B cell (primary cell): ENCODE results near the gene SERPINE2. TPM values are rescaled to one million over a fixed set of nuclear protein-coding genes. Genes with fewer than 3 reads are reported as not detected.

Experiments
- ATAC-seq: fragments of 200-7000 bp; cut with Tn5 transposase; one replicate; pipeline ENCODE4 v1.10.0; 2021; ENCODE audit warnings: low read depth, mild to moderate bottlenecking, moderate number of reproducible peaks, moderate library complexity
- CTCF ChIA-PET: fragments of 350-600 bp; sonication (Branson Sonifier 250); formaldehyde crosslinking; loops from one replicate; lab custom pipeline; 2021; ENCODE audit warnings: antibody characterized with exemption, inconsistent platforms; lab: Charles Lee
- POLR2A ChIA-PET: fragments of 350-600 bp; sonication (Branson Sonifier 250); formaldehyde crosslinking; loops from one replicate; lab custom pipeline; 2021; ENCODE audit warnings: antibody characterized with exemption; lab: Charles Lee
- DNase-seq: peaks from one replicate; pipeline ENCODE4 v3.0.0; 2013
- H2AFZ ChIP-seq: 2 replicates; pipeline ENCODE4 v1.6.1; 2012; ENCODE audit warnings: mild to moderate bottlenecking, low read depth, low read length; ENCODE audit not compliant: insufficient read depth, poor library complexity, severe bottlenecking
- H3K27ac ChIP-seq, 2 donors: 1 replicate in 1 of 2; 2 replicates in 1 of 2; pipeline ENCODE4 v1.5.1; 2012 to 2013; ENCODE audit warnings: low read length in 2 of 2, mild to moderate bottlenecking in 2 of 2, moderate library complexity in 1 of 2
- H3K27me3 ChIP-seq, 4 experiments: fragments of 200-600 bp in 1 of 4; sonication (generic) in 1 of 4; replicated peaks in 1 of 4; 1 replicate in 2 of 4; 2 replicates in 2 of 4; pipeline versions ENCODE4 v1.6.1 to v1.7.0; 2013 to 2016; ENCODE audit warnings: low read length in 3 of 4, mild to moderate bottlenecking in 2 of 4, mixed read lengths in 1 of 4, moderate library complexity in 1 of 4; ENCODE audit not compliant: insufficient read depth in 4 of 4, control insufficient read depth in 3 of 4; ENCODE audit errors: control extremely low read depth in 1 of 4
- H3K36me3 ChIP-seq, 2 experiments: replicated peaks in 1 of 2; 1 replicate in 1 of 2; 2 replicates in 1 of 2; pipeline versions ENCODE4 v1.6.1 to v1.7.1; 2013; ENCODE audit warnings: low read length in 1 of 2; ENCODE audit not compliant: insufficient read depth in 2 of 2, control insufficient read depth in 1 of 2; ENCODE audit errors: control extremely low read depth in 1 of 2, extremely low read depth in 1 of 2
- H3K4me1 ChIP-seq, 2 donors: fragments of 200-600 bp in 1 of 2; sonication (generic) in 1 of 2; 1 replicate in 1 of 2; 2 replicates in 1 of 2; pipeline versions ENCODE4 v1.5.1 to v1.6.1; 2013 to 2017; ENCODE audit warnings: low read length in 2 of 2; ENCODE audit not compliant: control insufficient read depth in 2 of 2, insufficient read depth in 2 of 2
- H3K4me2 ChIP-seq: replicated peaks from 2 replicates; pipeline ENCODE3; 2012; ENCODE audit warnings: mild to moderate bottlenecking, low read depth, low read length; ENCODE audit not compliant: poor library complexity, severe bottlenecking
- H3K4me3 ChIP-seq, 5 experiments: fragments of 200-600 bp in 1 of 5; sonication (generic) in 1 of 5; 1 replicate in 3 of 5; 2 replicates in 2 of 5; pipeline versions ENCODE4 v1.5.1 to v1.7.0; 2011 to 2016; ENCODE audit warnings: low read length in 4 of 5, mild to moderate bottlenecking in 4 of 5, low read depth in 2 of 5, control low read depth in 1 of 5, moderate library complexity in 1 of 5; ENCODE audit not compliant: insufficient read depth in 1 of 5; ENCODE audit errors: control extremely low read depth in 1 of 5, extremely low read depth in 1 of 5
- H3K79me2 ChIP-seq: fragments of 200-600 bp; sonication (generic); one replicate; pipeline ENCODE4 v1.6.0; 2016; ENCODE audit warnings: low read length; ENCODE audit not compliant: control insufficient read depth, insufficient read depth
- H3K9ac ChIP-seq: fragments of 200-600 bp; sonication (generic); 2 replicates; pipeline ENCODE4 v1.6.1; 2017; ENCODE audit warnings: mild to moderate bottlenecking, low read length, moderate library complexity
- H3K9me3 ChIP-seq, 3 donors: one replicate each; pipeline versions ENCODE4 v1.6.1 to v1.7.1; 2013; ENCODE audit warnings: low read length in 2 of 3; ENCODE audit not compliant: control insufficient read depth in 2 of 3, insufficient read depth in 1 of 3; ENCODE audit errors: control extremely low read depth in 1 of 3
- H4K20me1 ChIP-seq: 2 replicates; pipeline ENCODE4 v1.6.0; 2012; ENCODE audit warnings: mild to moderate bottlenecking, low read length; ENCODE audit not compliant: insufficient read depth, control insufficient read depth, poor library complexity, severe bottlenecking
- H3K27ac Mint-ChIP-seq: one replicate; pipeline ENCODE4 v1.8.0; 2021; ENCODE audit warnings: mixed read lengths
- H3K27me3 Mint-ChIP-seq: one replicate; pipeline ENCODE4 v1.8.0; 2021; ENCODE audit warnings: mixed read lengths
- H3K4me1 Mint-ChIP-seq: one replicate; pipeline ENCODE4 v1.8.0; 2021; ENCODE audit warnings: mixed read lengths
- H3K4me3 Mint-ChIP-seq: one replicate; pipeline ENCODE4 v1.8.0; 2021; ENCODE audit warnings: mixed read lengths
- H3K9me3 Mint-ChIP-seq: one replicate; pipeline ENCODE4 v1.8.0; 2022; ENCODE audit warnings: mixed read lengths; ENCODE audit not compliant: insufficient read depth
- EZH2 ChIP-seq: IDR thresholded peaks from 2 replicates; pipeline ENCODE4 v1.6.1; 2012; ENCODE audit warnings: borderline replicate concordance, low read depth, mild to moderate bottlenecking, moderate library complexity, low read length; ENCODE audit not compliant: insufficient read depth, poor library complexity, severe bottlenecking
- WGBS: methylation state at CpG from one replicate; pipeline ENCODE4 v1.1.5; 2013; ENCODE audit warnings: missing lambda C conversion rate; ENCODE audit not compliant: insufficient coverage; 5-methylcytosine and 5-hydroxymethylcytosine counted together
- intact Hi-C: fragments of 100-400 bp; cut with micrococcal nuclease; formaldehyde crosslinking; loops from one replicate; pipeline ENCODE4 v1.10.0; 2022
- polyA plus RNA-seq: library from polyadenylated mRNA; depleted of rRNA; stranded (reverse); fragments of >200 nt; gene quantifications from 2 replicates; pipeline ENCODE4 v1.2.3, GENCODE V29; 2012
- total RNA-seq, 2 donors: library from RNA; stranded (reverse); fragments of 120-200 nt in 1 of 2; gene quantifications; 1 replicate in 1 of 2; 2 replicates in 1 of 2; pipeline versions ENCODE4 v1.2.3 to v1.2.4, GENCODE V29; 2013 to 2022
- TF ChIP-seq, protein P1 (sequence below): fragments of 200-600 bp; IDR thresholded peaks from one replicate; pipeline ENCODE4 v1.8.0; 2022; ENCODE audit warnings: antibody characterized with exemption, mild to moderate bottlenecking

The SERPINE2 gene
- total and polyA plus RNA-seq, 2 donors (not counting 1 experiment from before 2014, with no cell fraction given), result 0.45 to 1.8 TPM

DNA sequence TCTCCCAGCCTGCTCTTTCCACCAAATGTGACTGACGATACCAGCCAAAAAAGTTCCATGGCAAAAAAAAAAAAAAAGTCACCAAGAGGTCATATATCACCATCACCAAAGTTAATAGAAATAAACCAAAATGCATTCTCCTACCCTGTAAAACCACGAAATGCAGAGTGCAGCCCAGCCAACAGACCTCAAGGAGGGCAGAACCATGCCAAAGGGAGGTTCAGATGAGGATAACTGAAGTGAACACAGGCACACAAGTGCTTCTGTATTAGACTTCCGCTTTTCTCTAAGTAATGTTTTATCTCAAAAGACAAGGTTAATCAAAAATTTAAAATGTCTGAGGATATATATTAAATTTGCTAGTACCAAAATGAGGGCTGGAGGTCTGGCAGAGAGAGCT, 5.5 kb downstream of the SERPINE2 start:
- H3K4me2 ChIP-seq, result no peak overlapping the region
- ATAC-seq, result no peak
- H3K27me3 ChIP-seq, result peaks cover 0 to 29% (median 14%) of the 10 kb centered on the region in 4 experiments
- H3K27ac ChIP-seq, result no peak overlapping the region
- Mint-ChIP-seq H3K27me3 (peaks cover 47% of the 10 kb centered on the region), H3K4me3 (no peak overlapping the region), H3K9me3 (no peaks in the 10 kb centered on the region), H3K27ac (no peak overlapping the region), H3K4me1 (peaks cover 13% of the 10 kb centered on the region)
- no peak for TF ChIP-seq EZH2
- TF ChIP-seq, protein P1, sequence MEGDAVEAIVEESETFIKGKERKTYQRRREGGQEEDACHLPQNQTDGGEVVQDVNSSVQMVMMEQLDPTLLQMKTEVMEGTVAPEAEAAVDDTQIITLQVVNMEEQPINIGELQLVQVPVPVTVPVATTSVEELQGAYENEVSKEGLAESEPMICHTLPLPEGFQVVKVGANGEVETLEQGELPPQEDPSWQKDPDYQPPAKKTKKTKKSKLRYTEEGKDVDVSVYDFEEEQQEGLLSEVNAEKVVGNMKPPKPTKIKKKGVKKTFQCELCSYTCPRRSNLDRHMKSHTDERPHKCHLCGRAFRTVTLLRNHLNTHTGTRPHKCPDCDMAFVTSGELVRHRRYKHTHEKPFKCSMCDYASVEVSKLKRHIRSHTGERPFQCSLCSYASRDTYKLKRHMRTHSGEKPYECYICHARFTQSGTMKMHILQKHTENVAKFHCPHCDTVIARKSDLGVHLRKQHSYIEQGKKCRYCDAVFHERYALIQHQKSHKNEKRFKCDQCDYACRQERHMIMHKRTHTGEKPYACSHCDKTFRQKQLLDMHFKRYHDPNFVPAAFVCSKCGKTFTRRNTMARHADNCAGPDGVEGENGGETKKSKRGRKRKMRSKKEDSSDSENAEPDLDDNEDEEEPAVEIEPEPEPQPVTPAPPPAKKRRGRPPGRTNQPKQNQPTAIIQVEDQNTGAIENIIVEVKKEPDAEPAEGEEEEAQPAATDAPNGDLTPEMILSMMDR, result no peak
- H3K36me3 ChIP-seq, result no peaks in the 10 kb centered on the region
- no peak overlapping the region for H3K9ac ChIP-seq
- peaks cover 0 to 9% (median 0%) of the 10 kb centered on the region in 3 donors for H3K9me3 ChIP-seq
- no peaks in the 10 kb centered on the region for H3K79me2 ChIP-seq
- intact Hi-C loops, result no loop called here
- no peaks in the 10 kb centered on the region for H4K20me1 ChIP-seq
- WGBS, result 67% methylated on average over 1 of the region's 3 CpGs
- no peak overlapping the region for H3K4me3 ChIP-seq
- no peak for DNase-seq
- H3K4me1 ChIP-seq, result peaks cover 7 to 14% of the 10 kb centered on the region in 2 donors
- CTCF ChIA-PET, result interaction anchor here (1.0 kb wide), 1 partner anchor 40 kb away, joined by 3 read pairs; no protein-coding TSS in a partner anchor
- POLR2A ChIA-PET, result no interaction called here
- no peak overlapping the region for H2AFZ ChIP-seq

GRCh38 chr2:224032283-224032682, 6.8 kb downstream of the SERPINE2 start:
- no peak for DNase-seq
- no peak for ATAC-seq
- peaks cover 0 to 9% (median 0%) of the 10 kb centered on the region in 3 donors for H3K9me3 ChIP-seq
- ChIA-PET POLR2A (no interaction called here), CTCF (no interaction called here)
- Mint-ChIP-seq H3K27me3 (peaks cover 36% of the 10 kb centered on the region), H3K4me1 (peaks cover 8% of the 10 kb centered on the region), H3K4me3 (no peak overlapping the region), H3K9me3 (no peaks in the 10 kb centered on the region), H3K27ac (no peak overlapping the region)
- H3K4me3 ChIP-seq, result no peak overlapping the region
- H3K36me3 ChIP-seq, result no peaks in the 10 kb centered on the region
- intact Hi-C loops, result no loop called here
- peaks cover 8 to 15% of the 10 kb centered on the region in 2 donors for H3K4me1 ChIP-seq
- no peak overlapping the region for H3K9ac ChIP-seq
- no peak overlapping the region for H3K27ac ChIP-seq
- TF ChIP-seq, protein P1, result no peak
- no peak for TF ChIP-seq EZH2
- no peak overlapping the region for H2AFZ ChIP-seq
- H3K27me3 ChIP-seq, result peaks cover 0 to 23% (median 10%) of the 10 kb centered on the region in 4 experiments
- H4K20me1 ChIP-seq, result no peaks in the 10 kb centered on the region
- no peaks in the 10 kb centered on the region for H3K79me2 ChIP-seq
- 42% methylated on average over 2 of the region's 4 CpGs for WGBS
- H3K4me2 ChIP-seq, result no peak overlapping the region
